GM12864 (cell line): Measurements from ENCODE around the gene MPRIP.

Source experiments
- DNase-seq: peaks from one replicate; pipeline ENCODE4 v3.0.0-alpha.2; 2011; ENCODE audit warnings: low read depth
- H3K4me3 ChIP-seq: 2 replicates; pipeline ENCODE4 v1.5.1; 2011; ENCODE audit warnings: mild to moderate bottlenecking, low read depth, low read length, control low read depth
- CTCF ChIP-seq: IDR thresholded peaks from 2 replicates; pipeline ENCODE4 v1.5.1; 2011; ENCODE audit warnings: low read depth, mild to moderate bottlenecking, moderate library complexity, low read length, control low read depth, inconsistent platforms; ENCODE audit errors: missing control alignments

MPRIP gene

DNA sequence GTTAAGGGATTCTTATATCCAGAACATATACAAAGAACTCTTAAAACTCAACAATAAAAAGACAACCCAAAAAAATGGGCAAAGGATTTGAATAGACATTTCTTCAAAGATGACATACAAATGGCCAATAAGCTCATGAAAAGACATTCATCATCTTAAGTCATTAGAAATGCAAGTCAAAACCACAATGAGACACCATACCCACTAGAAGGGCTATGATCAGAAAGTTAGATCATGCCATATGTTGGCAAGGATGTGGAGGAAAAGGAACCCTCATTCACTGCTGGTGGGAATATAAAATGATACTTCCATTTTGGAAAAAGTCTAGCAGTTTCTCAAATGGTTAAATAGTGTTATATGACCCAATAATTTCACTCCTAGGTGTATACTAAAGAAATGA lies 154.5 kb downstream of the MPRIP start:
- TF ChIP-seq CTCF = no peak
- DNase-seq = no peak
- no peak overlapping the region for H3K4me3 ChIP-seq

GRCh38 chr17:17198281-17198680 lies 156.0 kb downstream of the MPRIP start:
- no peak for TF ChIP-seq CTCF
- H3K4me3 ChIP-seq = no peak overlapping the region
- DNase-seq = no peak

DNA sequence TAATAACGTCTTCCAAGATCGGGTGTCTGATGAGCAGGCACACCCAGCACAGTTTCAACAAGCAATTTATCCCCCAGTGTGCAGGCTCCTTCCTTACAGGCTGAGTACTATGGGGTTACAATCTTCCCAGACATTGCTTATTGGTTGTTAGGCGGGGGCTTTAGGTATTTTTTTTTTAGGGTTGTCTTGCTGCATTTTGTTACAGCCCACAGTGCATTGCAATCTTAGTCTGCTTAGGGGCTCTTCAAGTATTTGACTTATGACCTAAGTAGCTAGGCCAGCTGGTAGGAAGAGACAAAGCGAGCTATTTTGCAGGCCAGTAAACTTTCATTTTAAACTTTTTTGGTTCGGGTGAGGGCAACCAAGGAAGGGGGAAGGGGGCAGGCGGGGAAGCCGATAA lies 158.1 kb downstream of the MPRIP start:
- H3K4me3 ChIP-seq = no peak overlapping the region
- DNase-seq = no peak
- TF ChIP-seq CTCF = no peak

DNA sequence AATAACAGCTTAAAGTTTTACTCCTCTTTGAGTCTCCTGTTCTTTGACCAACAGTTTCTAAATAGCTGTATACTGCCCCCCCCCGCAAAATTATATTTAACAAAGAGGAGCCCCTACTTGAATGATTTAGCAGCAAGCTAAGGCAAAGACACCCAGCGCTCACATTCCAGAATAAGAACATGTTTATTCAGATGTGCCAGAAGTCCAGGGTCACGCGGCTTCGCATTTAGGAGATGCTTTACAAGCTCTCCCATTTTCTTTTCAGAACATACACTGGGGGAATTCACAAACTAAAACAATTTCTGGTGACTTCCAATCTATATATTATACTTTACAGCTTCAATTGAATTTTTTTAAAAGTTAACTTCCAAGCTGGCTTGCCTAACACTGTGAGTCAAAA lies 158.6 kb downstream of the MPRIP start:
- TF ChIP-seq CTCF = no peak
- no peak overlapping the region for H3K4me3 ChIP-seq
- no peak for DNase-seq

DNA sequence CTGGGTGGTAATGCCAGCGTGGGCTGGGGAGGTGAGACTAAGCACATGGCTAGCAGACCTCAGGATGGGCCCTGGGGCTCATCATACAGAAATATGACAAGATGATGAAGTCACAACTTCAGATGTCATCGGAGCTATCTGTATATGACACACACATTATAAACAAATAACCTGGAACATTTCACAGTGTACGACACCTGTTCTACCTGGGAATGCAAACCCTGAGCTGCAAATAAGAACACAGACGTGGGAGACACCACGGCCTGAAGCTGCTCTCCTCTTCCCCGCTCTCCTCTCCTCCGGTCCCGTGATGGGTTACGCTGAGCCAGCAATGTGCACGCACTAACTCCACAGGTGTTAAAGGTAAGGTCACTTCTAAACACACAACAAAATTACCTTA lies 159.0 kb downstream of the MPRIP start:
- H3K4me3 ChIP-seq = no peak overlapping the region
- no peak for DNase-seq
- no peak for TF ChIP-seq CTCF

- no peak for TF ChIP-seq CTCF
- no peak for DNase-seq
- H3K4me3 ChIP-seq = no peak overlapping the region
Measured at GRCh38 chr17:17201907-17202306, 159.7 kb downstream of the MPRIP start.

- no peak for TF ChIP-seq CTCF
- H3K4me3 ChIP-seq = no peak overlapping the region
- no peak for DNase-seq
Measured at GRCh38 chr17:17203173-17203730, 161.0 kb downstream of the MPRIP start.
